H9 (cell line): ENCODE data around the gene RNLS. TPM values are rescaled to one million over a fixed set of nuclear protein-coding genes. Genes with fewer than 3 reads are reported as not detected.

ENCODE experiments used
- DNase-seq: peaks from one replicate; pipeline ENCODE4 v3.0.0-alpha.2; 2017
- H2AFZ ChIP-seq: one replicate; pipeline ENCODE4 v1.6.1; 2013; ENCODE audit warnings: mild to moderate bottlenecking, low read length, control low read depth, moderate library complexity
- H2AK5ac ChIP-seq: 2 replicates; pipeline ENCODE4 v1.6.1; 2013; ENCODE audit warnings: low read length, control low read depth, mixed read lengths; ENCODE audit not compliant: insufficient read length
- H2BK120ac ChIP-seq: one replicate; pipeline ENCODE4 v1.6.1; 2013; ENCODE audit warnings: low read depth, mild to moderate bottlenecking, low read length, control low read depth, inconsistent platforms; ENCODE audit not compliant: poor library complexity, severe bottlenecking
- H2BK12ac ChIP-seq: 2 replicates; pipeline ENCODE4 v1.6.1; 2013; ENCODE audit warnings: low read length, control low read depth, mixed read lengths, low read depth; ENCODE audit not compliant: insufficient read length
- H2BK15ac ChIP-seq: 2 replicates; pipeline ENCODE4 v1.6.1; 2013; ENCODE audit warnings: low read depth, low read length, control low read depth
- H2BK20ac ChIP-seq: one replicate; pipeline ENCODE4 v1.6.1; 2013; ENCODE audit warnings: low read depth, mild to moderate bottlenecking, low read length, control low read depth, inconsistent platforms; ENCODE audit not compliant: poor library complexity, severe bottlenecking
- H2BK5ac ChIP-seq: 2 replicates; pipeline ENCODE4 v1.6.1; 2013; ENCODE audit warnings: low read length, control low read depth, mixed read lengths; ENCODE audit not compliant: insufficient read length
- H3K14ac ChIP-seq: 2 replicates; pipeline ENCODE4 v1.6.1; 2013; ENCODE audit warnings: low read length, control low read depth; ENCODE audit not compliant: insufficient read depth
- H3K18ac ChIP-seq: 2 replicates; pipeline ENCODE4 v1.6.1; 2013; ENCODE audit warnings: low read depth, mild to moderate bottlenecking, mixed read lengths, low read length, control low read depth; ENCODE audit not compliant: insufficient read length
- H3K23ac ChIP-seq: 2 replicates; pipeline ENCODE4 v1.6.1; 2013; ENCODE audit warnings: low read length, control low read depth, mixed read lengths, low read depth; ENCODE audit not compliant: insufficient read length
- H3K23me2 ChIP-seq: 2 replicates; pipeline ENCODE4 v1.6.1; 2013; ENCODE audit warnings: low read depth, mild to moderate bottlenecking, mixed read lengths, low read length, control low read depth; ENCODE audit not compliant: insufficient read length, poor library complexity, severe bottlenecking
- H3K27ac ChIP-seq: 2 replicates; pipeline ENCODE4 v1.5.1; 2013; ENCODE audit warnings: low read length, control low read depth, mixed read lengths, low read depth; ENCODE audit not compliant: insufficient read length
- H3K27me3 ChIP-seq: 2 replicates; pipeline ENCODE4 v1.6.1; 2013; ENCODE audit warnings: low read length, control low read depth, inconsistent platforms; ENCODE audit not compliant: insufficient read depth
- H3K4ac ChIP-seq: 2 replicates; pipeline ENCODE4 v1.6.1; 2013; ENCODE audit warnings: low read depth, mild to moderate bottlenecking, control low read depth, inconsistent platforms, low read length, moderate library complexity
- H3K4me1 ChIP-seq: 2 replicates; pipeline ENCODE4 v1.6.1; 2013; ENCODE audit warnings: low read length, control low read depth, inconsistent platforms; ENCODE audit not compliant: insufficient read depth
- H3K4me2 ChIP-seq: 2 replicates; pipeline ENCODE4 v1.6.1; 2013; ENCODE audit warnings: low read length, control low read depth, mixed read lengths; ENCODE audit not compliant: insufficient read length, insufficient read depth
- H3K56ac ChIP-seq: 2 replicates; pipeline ENCODE4 v1.6.1; 2013; ENCODE audit warnings: low read depth, mild to moderate bottlenecking, mixed read lengths, low read length, control low read depth; ENCODE audit not compliant: insufficient read length
- H3K79me1 ChIP-seq: 2 replicates; pipeline ENCODE4 v1.6.1; 2013; ENCODE audit warnings: low read depth, mild to moderate bottlenecking, moderate library complexity, low read length, control low read depth, inconsistent platforms; ENCODE audit not compliant: insufficient read depth, poor library complexity, severe bottlenecking
- H3K79me2 ChIP-seq: 2 replicates; pipeline ENCODE4 v1.6.1; 2013; ENCODE audit warnings: low read length, control low read depth, inconsistent platforms; ENCODE audit not compliant: insufficient read depth
- H3K9ac ChIP-seq: 2 replicates; pipeline ENCODE4 v1.6.1; 2013; ENCODE audit warnings: low read length, control low read depth, mixed read lengths; ENCODE audit not compliant: insufficient read length; ENCODE audit errors: extremely low read depth
- H3K9me3 ChIP-seq: one replicate; pipeline ENCODE4 v1.6.1; 2013; ENCODE audit warnings: low read depth, low read length, inconsistent platforms; ENCODE audit not compliant: control insufficient read depth
- H3T11ph ChIP-seq: one replicate; pipeline ENCODE4 v1.6.1; 2013; ENCODE audit warnings: mild to moderate bottlenecking, low read length, control low read depth, inconsistent platforms
- H4K20me1 ChIP-seq: one replicate; pipeline ENCODE4 v1.6.1; 2013; ENCODE audit not compliant: control insufficient read depth, insufficient read length, insufficient read depth
- H4K5ac ChIP-seq: 2 replicates; pipeline ENCODE4 v1.6.1; 2013; ENCODE audit warnings: low read depth, mild to moderate bottlenecking, mixed read lengths, low read length, control low read depth; ENCODE audit not compliant: insufficient read length
- H4K8ac ChIP-seq: replicated peaks from 2 replicates; pipeline ENCODE4 v1.6.1; 2013; ENCODE audit warnings: low read length, control low read depth, mixed read lengths, low read depth; ENCODE audit not compliant: insufficient read length
- H4K91ac ChIP-seq: 2 replicates; pipeline ENCODE4 v1.6.1; 2013; ENCODE audit warnings: low read depth, mild to moderate bottlenecking, moderate library complexity, mixed read lengths, low read length, control low read depth; ENCODE audit not compliant: insufficient read length
- H3K27ac Mint-ChIP-seq, 3 experiments: 2 replicates in 2 of 3; 3 replicates in 1 of 3; pipeline ENCODE4 v1.8.0; 2020 to 2021; ENCODE audit warnings: mixed read lengths in 3 of 3, mild to moderate bottlenecking in 1 of 3, moderate library complexity in 1 of 3
- H3K27me3 Mint-ChIP-seq: 2 replicates; pipeline ENCODE4 v1.8.0; 2021; ENCODE audit warnings: low read depth, mild to moderate bottlenecking, moderate library complexity, mixed read lengths
- H3K36me3 Mint-ChIP-seq, 3 experiments: 2 replicates in 2 of 3; 3 replicates in 1 of 3; pipeline ENCODE4 v1.8.0; 2020 to 2021; ENCODE audit warnings: low read depth in 3 of 3, mixed read lengths in 3 of 3; ENCODE audit not compliant: insufficient read depth in 1 of 3
- H3K4me1 Mint-ChIP-seq, 2 experiments: 2 replicates each; pipeline ENCODE4 v1.8.0; 2020; ENCODE audit warnings: mixed read lengths in 2 of 2
- H3K4me3 Mint-ChIP-seq, 2 experiments: 2 replicates in 1 of 2; 3 replicates in 1 of 2; pipeline ENCODE4 v1.8.0; 2020 to 2021; ENCODE audit warnings: mild to moderate bottlenecking in 2 of 2, mixed read lengths in 2 of 2, moderate library complexity in 1 of 2
- H3K9me3 Mint-ChIP-seq, 2 experiments: 2 replicates in 1 of 2; 3 replicates in 1 of 2; pipeline ENCODE4 v1.8.0; 2020; ENCODE audit warnings: mild to moderate bottlenecking in 2 of 2, mixed read lengths in 2 of 2, moderate library complexity in 1 of 2
- CTCF ChIP-seq: fragments of 200-600 bp; sonication (generic); conservative IDR thresholded peaks from 3 replicates; pipeline ENCODE4 v1.8.0; 2021; ENCODE audit warnings: antibody characterized with exemption, mild to moderate bottlenecking
- WGBS: extraction: QIAGEN DNeasy Blood & Tissue Kit; methylation state at CpG from one replicate; pipeline ENCODE4 v1.1.7; 2013; ENCODE audit warnings: missing lambda C conversion rate, low lambda C conversion rate, mixed read lengths; ENCODE audit not compliant: insufficient read length; ENCODE audit errors: extremely low coverage; 5-methylcytosine and 5-hydroxymethylcytosine counted together
- total RNA-seq: library from RNA; stranded (reverse); gene quantifications from 2 replicates; pipeline ENCODE4 v1.2.1, GENCODE V29; 2021

Gene RNLS
- total RNA-seq, 1 experiment from 2014 or later, result 7.5 TPM

- H3K79me2 ChIP-seq, result no peaks in the 10 kb centered on the region
- no peaks in the 10 kb centered on the region for H3K27me3 Mint-ChIP-seq
- H2AK5ac ChIP-seq, result no peak overlapping the region
- no peaks in the 10 kb centered on the region for H4K20me1 ChIP-seq
- H3K27ac ChIP-seq, result no peak overlapping the region
- H4K5ac ChIP-seq, result no peak overlapping the region
- no peaks in the 10 kb centered on the region for H3K9me3 ChIP-seq
- H2BK120ac ChIP-seq, result no peak overlapping the region
- H3K4me1 ChIP-seq, result no peaks in the 10 kb centered on the region
- no peak overlapping the region for H2BK5ac ChIP-seq
- no peaks in the 10 kb centered on the region for H3K9me3 Mint-ChIP-seq
- no peak overlapping the region for H3K4ac ChIP-seq
- no peak overlapping the region for H2BK12ac ChIP-seq
- H3K79me1 ChIP-seq, result no peaks in the 10 kb centered on the region
- no peak overlapping the region for H3K14ac ChIP-seq
- H3K27me3 ChIP-seq, result no peaks in the 10 kb centered on the region
- H3K4me1 Mint-ChIP-seq, result no peaks in the 10 kb centered on the region
- H4K8ac ChIP-seq, result no peak overlapping the region
- H3K36me3 Mint-ChIP-seq, result no peaks in the 10 kb centered on the region
- H3K9ac ChIP-seq, result no peak overlapping the region
- no peak overlapping the region for H3K23ac ChIP-seq
- H3K4me2 ChIP-seq, result no peak overlapping the region
- H2BK20ac ChIP-seq, result no peak overlapping the region
- H3K23me2 ChIP-seq, result no peaks in the 10 kb centered on the region
- H2BK15ac ChIP-seq, result no peak overlapping the region
- H3K27ac Mint-ChIP-seq, result no peak overlapping the region
- H3K18ac ChIP-seq, result no peak overlapping the region
- no peak overlapping the region for H4K91ac ChIP-seq
- WGBS, result no CpG with 5 or more reads among the region's 4 CpGs
- peak; percentile 15; the same call in 1 of the 3 replicates for TF ChIP-seq CTCF
- H3K4me3 Mint-ChIP-seq, result no peak overlapping the region
- H3T11ph ChIP-seq, result no peak overlapping the region
- DNase-seq, result no peak
- no peak overlapping the region for H3K56ac ChIP-seq
- no peak overlapping the region for H2AFZ ChIP-seq
These were observed 291.6 kb downstream of the RNLS start for GRCh38 chr10:88291289-88292184.
